ENCODE data around the gene SNRPD3.
A peak's percentile ranks its signal among the peaks of the same experiment; 100 is the strongest.

SNRPD3 gene

GRCh38 chr22:24580276-24580675 is 24.5 kb downstream of the SNRPD3 start:
- peak; percentile 7 for DNase-seq (ENCODE audit: low read depth, low spot score)
- in situ Hi-C loops (cut with HindIII; ENCODE audit: low sequenced_read_pairs), result no loop called here

GRCh38 chr22:24582056-24582814 is 26.4 kb downstream of the SNRPD3 start:
- H3K4me3 ChIP-seq (ENCODE audit: low read depth, low read length), result no peak overlapping the region
- TF ChIP-seq CTCF (IDR thresholded peaks at IDR 0.05; ENCODE audit: low read depth, low read length), result no peak
- DNase-seq (ENCODE audit: low read depth, low spot score), result no peak
- in situ Hi-C loops (cut with HindIII; ENCODE audit: low sequenced_read_pairs), result no loop called here

More at GRCh38 chr22:24580276-24580675, 24.5 kb downstream of the SNRPD3 start:
- TF ChIP-seq CTCF (IDR thresholded peaks at IDR 0.05; ENCODE audit: low read depth, low read length), result no peak
- no peak overlapping the region for H3K4me3 ChIP-seq (ENCODE audit: low read depth, low read length)

GRCh38 chr22:24583221-24584165 is 27.7 kb downstream of the SNRPD3 start:
- peak; percentile 9 for DNase-seq (ENCODE audit: low read depth, low spot score)
- H3K4me3 ChIP-seq (ENCODE audit: low read depth, low read length), result no peak overlapping the region
- TF ChIP-seq CTCF (IDR thresholded peaks at IDR 0.05; ENCODE audit: low read depth, low read length), result no peak

GRCh38 chr22:24584166-24584790 is 28.5 kb downstream of the SNRPD3 start:
- in situ Hi-C loops (cut with HindIII; ENCODE audit: low sequenced_read_pairs), result no loop called here
- DNase-seq (ENCODE audit: low read depth, low spot score), result no peak
- H3K4me3 ChIP-seq (ENCODE audit: low read depth, low read length), result no peak overlapping the region
- TF ChIP-seq CTCF (IDR thresholded peaks at IDR 0.05; ENCODE audit: low read depth, low read length), result no peak

More at GRCh38 chr22:24583221-24584165, 27.7 kb downstream of the SNRPD3 start:
- in situ Hi-C loops (cut with HindIII; ENCODE audit: low sequenced_read_pairs), result no loop called here

- no peak for DNase-seq (ENCODE audit: low read depth, low spot score)
- in situ Hi-C loops (cut with HindIII; ENCODE audit: low sequenced_read_pairs), result no loop called here
- no peak overlapping the region for H3K4me3 ChIP-seq (ENCODE audit: low read depth, low read length)
- TF ChIP-seq CTCF (IDR thresholded peaks at IDR 0.05; ENCODE audit: low read depth, low read length), result no peak
Observed at GRCh38 chr22:24584871-24585411, 29.1 kb downstream of the SNRPD3 start.

- DNase-seq (ENCODE audit: low read depth, low spot score), result no peak
- in situ Hi-C loops (cut with HindIII; ENCODE audit: low sequenced_read_pairs), result no loop called here
- no peak overlapping the region for H3K4me3 ChIP-seq (ENCODE audit: low read depth, low read length)
- TF ChIP-seq CTCF (IDR thresholded peaks at IDR 0.05; ENCODE audit: low read depth, low read length), result no peak
Observed at GRCh38 chr22:24585461-24585860, 29.7 kb downstream of the SNRPD3 start.
